Liver (tissue), 9 donors: Measurements from ENCODE around the gene MARCHF3. TPM values are rescaled to one million over a fixed set of nuclear protein-coding genes. Genes with fewer than 3 reads are reported as not detected.

Experiments used
- DNase-seq: peaks from one replicate; pipeline ENCODE4 v3.0.0-alpha.2; 2017; ENCODE audit warnings: low spot score
- H3K27ac ChIP-seq, 2 donors: one replicate each; pipeline ENCODE4 v1.7.0; 2013; ENCODE audit warnings: inconsistent platforms in 2 of 2, low read length in 2 of 2, control low read depth in 1 of 2, low read depth in 1 of 2, mild to moderate bottlenecking in 1 of 2
- H3K27me3 ChIP-seq, 4 donors: one replicate each; pipeline versions ENCODE4 v1.6.1 to v1.7.0; 2013; ENCODE audit warnings: low read length in 3 of 4, inconsistent platforms in 1 of 4, mild to moderate bottlenecking in 1 of 4, moderate library complexity in 1 of 4; ENCODE audit not compliant: control insufficient read depth in 4 of 4, insufficient read depth in 4 of 4
- H3K36me3 ChIP-seq, 4 donors: one replicate each; pipeline versions ENCODE4 v1.6.1 to v1.7.0; 2013; ENCODE audit warnings: low read length in 3 of 4, mild to moderate bottlenecking in 3 of 4, low read depth in 1 of 4, moderate library complexity in 1 of 4; ENCODE audit not compliant: control insufficient read depth in 4 of 4, insufficient read depth in 3 of 4
- H3K4me1 ChIP-seq, 4 donors: one replicate each; pipeline versions ENCODE4 v1.6.1 to v1.7.0; 2013; ENCODE audit warnings: low read length in 3 of 4, mild to moderate bottlenecking in 3 of 4, moderate library complexity in 1 of 4; ENCODE audit not compliant: control insufficient read depth in 4 of 4, insufficient read depth in 4 of 4
- H3K4me3 ChIP-seq, 3 donors: one replicate each; pipeline versions ENCODE4 v1.6.1 to v1.7.0; 2013; ENCODE audit warnings: low read length in 3 of 3, control low read depth in 1 of 3, low read depth in 1 of 3, mild to moderate bottlenecking in 1 of 3
- H3K9ac ChIP-seq, 2 donors: one replicate each; pipeline ENCODE4 v1.7.0; 2013; ENCODE audit warnings: low read length in 2 of 2, mild to moderate bottlenecking in 2 of 2, moderate library complexity in 2 of 2, control low read depth in 1 of 2, low read depth in 1 of 2
- H3K9me3 ChIP-seq, 4 donors: one replicate each; pipeline versions ENCODE4 v1.6.1 to v1.7.0; 2013; ENCODE audit warnings: low read length in 3 of 4; ENCODE audit not compliant: control insufficient read depth in 4 of 4
- ATF3 ChIP-seq: IDR thresholded peaks from 2 replicates; pipeline ENCODE4 v1.6.1; 2016; ENCODE audit warnings: antibody characterized with exemption
- CTCF ChIP-seq: fragments of 150-350 bp; IDR thresholded peaks from 2 replicates; pipeline ENCODE4 v1.5.1; 2017; ENCODE audit warnings: improper control_type of control experiment, low read depth, low read length; ENCODE audit not compliant: missing input control
- EGR1 ChIP-seq, 2 donors: IDR thresholded peaks; 2 replicates each; pipeline ENCODE4 v1.6.1; 2016 to 2018; ENCODE audit warnings: antibody characterized with exemption in 2 of 2, low read depth in 2 of 2
- FOXA1 ChIP-seq: IDR thresholded peaks from 2 replicates; pipeline ENCODE4 v1.6.1; 2016; ENCODE audit warnings: antibody characterized with exemption
- FOXA2 ChIP-seq: IDR thresholded peaks from 2 replicates; pipeline ENCODE4 v1.6.1; 2016; ENCODE audit warnings: antibody characterized with exemption
- GABPA ChIP-seq, 2 donors: IDR thresholded peaks in 1 of 2; conservative IDR thresholded peaks in 1 of 2; 2 replicates each; pipeline ENCODE4 v1.6.1; 2016; ENCODE audit warnings: antibody characterized with exemption in 2 of 2, mild to moderate bottlenecking in 1 of 2, moderate library complexity in 1 of 2
- HNF4A ChIP-seq, 2 donors: conservative IDR thresholded peaks; 2 replicates each; pipeline ENCODE4 v1.6.1; 2016; ENCODE audit warnings: antibody characterized with exemption in 2 of 2, mild to moderate bottlenecking in 2 of 2
- HNF4G ChIP-seq: IDR thresholded peaks from 2 replicates; pipeline ENCODE4 v1.6.1; 2016; ENCODE audit warnings: antibody characterized with exemption
- MAX ChIP-seq: IDR thresholded peaks from 2 replicates; pipeline ENCODE4 v1.6.1; 2016; ENCODE audit warnings: antibody characterized with exemption
- NR2F2 ChIP-seq: IDR thresholded peaks from 2 replicates; pipeline ENCODE4 v1.6.1; 2016; ENCODE audit warnings: antibody characterized with exemption
- RAD21 ChIP-seq, 2 donors: IDR thresholded peaks; 2 replicates each; pipeline ENCODE4 v1.6.1; 2016; ENCODE audit warnings: antibody characterized with exemption in 2 of 2, mild to moderate bottlenecking in 2 of 2
- REST ChIP-seq: IDR thresholded peaks from 2 replicates; pipeline ENCODE4 v1.6.1; 2016; ENCODE audit warnings: antibody characterized with exemption, mild to moderate bottlenecking
- RXRA ChIP-seq, 2 donors: IDR thresholded peaks; 2 replicates each; pipeline ENCODE4 v1.6.1; 2017 to 2018; ENCODE audit warnings: antibody characterized with exemption in 2 of 2, mild to moderate bottlenecking in 1 of 2
- SP1 ChIP-seq: IDR thresholded peaks from 2 replicates; pipeline ENCODE4 v1.6.1; 2018; ENCODE audit warnings: antibody characterized with exemption, mild to moderate bottlenecking
- TAF1 ChIP-seq: conservative IDR thresholded peaks from 2 replicates; pipeline ENCODE4 v1.6.1; 2016; ENCODE audit warnings: antibody characterized with exemption, mild to moderate bottlenecking
- YY1 ChIP-seq: IDR thresholded peaks from 2 replicates; pipeline ENCODE4 v1.6.1; 2016; ENCODE audit warnings: antibody characterized with exemption, mild to moderate bottlenecking
- ZBTB33 ChIP-seq: IDR thresholded peaks from 2 replicates; pipeline ENCODE4 v1.6.1; 2016; ENCODE audit warnings: antibody characterized with exemption
- WGBS: extraction: QIAGEN DNeasy Blood & Tissue Kit; methylation state at CpG from one replicate; pipeline ENCODE4 v1.1.7; 2013; 5-methylcytosine and 5-hydroxymethylcytosine counted together
- polyA plus RNA-seq, 2 donors: library from polyadenylated mRNA; stranded (reverse) in 1 of 2; unstranded in 1 of 2; fragments of 200-250 nt in 1 of 2; fragments of >200 nt in 1 of 2; fragmentation: Nextera tagmentation in 1 of 2; extraction: Ambion mirVana in 1 of 2; gene quantifications; one replicate each; pipeline versions ENCODE4 v1.2.1 to v1.2.3, GENCODE V29; 2013 to 2015
- total RNA-seq, 2 donors: library from RNA; depleted of rRNA; stranded (reverse); fragments of >200 nt; gene quantifications; one replicate each; pipeline ENCODE4 v1.2.3, GENCODE V29; 2014
- donor health status: healthy.
- donor health status: healthy.
- donor health status: healthy.
- donor health status: healthy.
- donor health status: healthy.

The MARCHF3 gene
- total and polyA plus RNA-seq, 4 donors: 0.93 to 51.0 (median 1.4) TPM

- H3K27me3 ChIP-seq: no peaks in the 10 kb centered on the region
- 92% methylated on average over 4 of the region's 4 CpGs for WGBS
- no peaks in the 10 kb centered on the region for H3K4me1 ChIP-seq
- no peaks in the 10 kb centered on the region for H3K9me3 ChIP-seq
- no peak overlapping the region for H3K27ac ChIP-seq
- no peak overlapping the region for H3K4me3 ChIP-seq
- no peak overlapping the region for H3K9ac ChIP-seq
- DNase-seq: no peak
- no peaks in the 10 kb centered on the region for H3K36me3 ChIP-seq
- TF ChIP-seq HNF4G: no peak
- no peak for TF ChIP-seq TAF1
- no peak for TF ChIP-seq REST
- TF ChIP-seq SP1: no peak
- TF ChIP-seq HNF4A (conservative IDR thresholded peaks at IDR 0.05): no peak
- TF ChIP-seq ZBTB33: no peak
- TF ChIP-seq EGR1 (IDR thresholded peaks at IDR 0.05; ENCODE audit: low read depth in 2 of 2): no peak
- TF ChIP-seq ATF3: no peak
- no peak for TF ChIP-seq CTCF
- no peak for TF ChIP-seq GABPA (IDR thresholded peaks at IDR 0.05 in 1 of 2, conservative IDR thresholded peaks at IDR 0.05 in 1 of 2)
- TF ChIP-seq NR2F2: no peak
- TF ChIP-seq FOXA1: no peak
- TF ChIP-seq RAD21 (IDR thresholded peaks at IDR 0.05): no peak
- TF ChIP-seq YY1: no peak
- TF ChIP-seq FOXA2: no peak
- no peak for TF ChIP-seq MAX
Observed at GRCh38 chr5:126994485-126994884, 35.9 kb downstream of the MARCHF3 start.

GRCh38 chr5:126988021-126988569 lies 42.3 kb downstream of the MARCHF3 start:
- Histone ChIP-seq H3K27ac (no peak overlapping the region), H3K27me3 (no peaks in the 10 kb centered on the region), H3K9me3 (no peaks in the 10 kb centered on the region), H3K36me3 (no peaks in the 10 kb centered on the region), H3K9ac (no peak overlapping the region), H3K4me3 (no peak overlapping the region), H3K4me1 (no peaks in the 10 kb centered on the region)
- DNase-seq: no peak
- TF ChIP-seq ZBTB33 (no peak), HNF4G (no peak), GABPA (IDR thresholded peaks at IDR 0.05 in 1 of 2, conservative IDR thresholded peaks at IDR 0.05 in 1 of 2) (no peak), RXRA (IDR thresholded peaks at IDR 0.05) (no peak), FOXA1 (no peak), FOXA2 (no peak), ATF3 (no peak), REST (no peak), YY1 (no peak)
- 78% methylated on average over 3 of the region's 3 CpGs for WGBS
